NCI-H345 (cell line): ENCODE data around the gene RAPGEF3.

ENCODE experiments used
- DNase-seq: peaks from one replicate; lab custom pipeline; 2025; lab: John Stamatoyannopoulos, UW

RAPGEF3 gene

GRCh38 chr12:47755655-47756562 lies 2.8 kb downstream of the RAPGEF3 start:
- DNase-seq: no peak

GRCh38 chr12:47754881-47755280 lies 3.8 kb downstream of the RAPGEF3 start:
- DNase-seq: no peak

GRCh38 chr12:47754126-47754525 lies 4.6 kb downstream of the RAPGEF3 start:
- no peak for DNase-seq

GRCh38 chr12:47753021-47754001 lies 5.4 kb downstream of the RAPGEF3 start:
- no peak for DNase-seq

- no peak for DNase-seq
These were observed 6.1 kb downstream of the RAPGEF3 start for GRCh38 chr12:47752552-47752951.

- no peak for DNase-seq
These were observed 6.6 kb downstream of the RAPGEF3 start for GRCh38 chr12:47752121-47752520.

GRCh38 chr12:47751561-47751960 lies 7.1 kb downstream of the RAPGEF3 start:
- no peak for DNase-seq

GRCh38 chr12:47750916-47751470 lies 7.7 kb downstream of the RAPGEF3 start:
- DNase-seq: no peak

- no peak for DNase-seq
These were observed 8.4 kb downstream of the RAPGEF3 start for GRCh38 chr12:47750229-47750798.

GRCh38 chr12:47748899-47749298 lies 9.8 kb downstream of the RAPGEF3 start:
- DNase-seq: no peak

GRCh38 chr12:47748507-47748828 lies 10.2 kb downstream of the RAPGEF3 start:
- DNase-seq: no peak

- no peak for DNase-seq
These were observed 10.8 kb downstream of the RAPGEF3 start for GRCh38 chr12:47747596-47748506.

- DNase-seq: no peak
These were observed 11.6 kb downstream of the RAPGEF3 start for GRCh38 chr12:47747126-47747525.

GRCh38 chr12:47746523-47746922 lies 12.2 kb downstream of the RAPGEF3 start:
- no peak for DNase-seq

GRCh38 chr12:47746073-47746472 lies 12.6 kb downstream of the RAPGEF3 start:
- no peak for DNase-seq

- no peak for DNase-seq
These were observed 13.1 kb downstream of the RAPGEF3 start for GRCh38 chr12:47745485-47746041.

- no peak for DNase-seq
These were observed 13.8 kb downstream of the RAPGEF3 start for GRCh38 chr12:47744778-47745436.

GRCh38 chr12:47744005-47744651 lies 14.6 kb downstream of the RAPGEF3 start:
- peak; percentile 33 for DNase-seq

GRCh38 chr12:47743311-47743860 lies 15.3 kb downstream of the RAPGEF3 start:
- DNase-seq: no peak
